Measurements from ENCODE around the gene C1orf56.
A peak's percentile ranks its signal among the peaks of the same experiment; 100 is the strongest.
"Not testable (repeated sequence)": the region's sequence is repeated elsewhere in the genome, so short reads cannot be mapped to it uniquely, and the experiment has no call there.

The C1orf56 gene

DNA sequence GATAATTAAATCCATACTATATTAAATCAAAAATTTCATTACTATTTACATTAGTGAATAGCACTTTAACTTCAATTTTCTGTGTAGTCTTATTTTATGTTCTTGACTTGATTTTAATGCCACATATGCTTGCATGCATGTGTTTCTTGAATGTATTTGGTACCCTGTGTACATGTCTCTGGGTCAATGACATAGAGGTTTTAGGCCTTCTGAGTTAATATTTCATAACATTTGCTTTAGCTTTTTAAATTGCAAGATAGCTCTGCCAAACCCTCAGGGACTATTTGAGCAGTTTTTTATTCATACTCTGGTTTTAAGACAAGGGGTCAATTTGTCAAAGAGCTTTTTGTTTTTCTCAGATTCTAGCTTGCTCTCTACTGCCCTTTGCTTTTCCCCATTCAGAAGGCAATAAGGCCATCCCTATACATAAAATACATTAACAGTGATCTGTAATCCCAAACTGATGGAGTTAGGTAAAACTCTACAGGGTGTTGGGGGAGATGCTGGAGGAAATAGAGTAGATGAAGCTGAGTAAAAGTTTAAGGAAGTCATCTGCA, 17.6 kb downstream of the C1orf56 start:
- no peak for DNase-seq

DNA sequence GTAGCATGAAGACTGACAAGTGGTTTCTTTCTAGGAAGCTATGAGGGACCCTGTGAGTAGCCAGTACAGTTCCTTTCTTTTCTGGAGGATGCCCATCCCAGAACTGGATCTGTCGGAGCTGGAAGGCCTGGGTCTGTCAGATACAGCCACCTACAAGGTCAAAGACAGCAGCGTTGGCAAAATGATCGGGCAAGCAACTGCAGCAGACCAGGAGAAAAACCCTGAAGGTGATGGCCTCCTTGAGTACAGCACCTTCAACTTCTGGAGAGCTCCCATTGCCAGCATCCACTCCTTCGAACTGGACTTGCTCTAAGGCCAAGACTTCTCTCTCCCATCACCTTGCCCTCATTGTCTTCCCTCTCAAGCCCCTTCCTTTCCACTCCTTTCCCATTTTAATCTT, 19.6 kb downstream of the C1orf56 start:
- DNase-seq, result no peak

DNA sequence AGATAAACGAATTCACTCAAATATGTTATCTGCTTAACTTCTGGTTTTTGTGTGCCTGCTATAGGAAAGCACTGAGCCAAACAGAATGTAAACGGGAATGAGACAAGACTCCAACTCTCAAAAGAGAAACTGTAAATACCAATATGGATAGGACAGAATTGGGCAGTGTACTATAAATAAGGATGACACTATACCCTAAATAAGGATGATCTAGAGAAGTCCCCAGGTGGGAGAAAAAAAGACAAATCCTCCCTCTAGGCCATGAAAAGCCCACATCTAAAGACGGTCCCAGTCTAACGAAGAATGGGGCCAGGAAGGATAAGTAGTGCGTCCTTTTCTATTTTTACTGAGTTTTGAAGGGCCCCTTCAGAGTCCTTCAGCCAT, 21.5 kb downstream of the C1orf56 start:
- DNase-seq, result no peak

DNA sequence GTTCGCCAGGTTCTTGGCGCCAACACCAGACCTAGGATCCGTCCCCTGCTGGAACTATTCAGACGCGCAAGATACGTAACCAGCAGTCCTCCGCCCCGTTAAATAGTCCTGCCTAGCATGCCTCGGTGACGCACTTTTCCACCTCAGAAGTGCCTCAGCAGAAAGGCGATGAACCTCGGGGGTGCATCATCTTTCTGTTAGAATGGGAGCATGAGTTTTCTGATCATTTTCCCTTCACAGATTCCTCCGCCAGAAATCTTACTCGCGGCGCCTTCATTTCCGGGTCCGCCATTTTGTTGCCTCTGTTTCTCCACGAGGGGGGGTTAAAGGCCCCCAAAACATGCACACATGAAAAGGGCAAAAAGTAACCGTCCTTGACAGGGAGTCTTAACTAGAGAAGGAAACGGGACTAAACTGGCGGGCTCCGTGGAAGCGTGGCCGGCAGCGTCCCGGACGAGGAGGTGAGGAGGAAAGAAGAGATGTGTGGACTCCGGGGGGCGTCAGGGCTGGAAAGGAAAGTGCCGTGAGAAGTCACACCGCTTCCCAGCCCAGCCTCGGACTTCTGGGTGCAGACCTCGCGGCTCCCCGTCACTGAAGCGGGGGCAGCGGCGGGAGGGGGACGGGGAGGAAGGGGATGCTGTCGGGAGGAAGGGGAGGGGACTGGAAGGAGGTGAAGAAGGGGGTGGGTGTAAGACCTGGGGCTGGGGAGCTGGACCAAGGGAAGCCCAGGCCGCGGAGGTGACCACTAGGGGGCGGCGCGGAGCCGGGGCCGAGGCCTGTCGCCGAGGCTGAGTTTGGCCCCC, 23.1 kb downstream of the C1orf56 start, which contains the start of gene GABPB2:
Gene GABPB2 (plus strand): TSS at position 288 of the 803 bp plus-strand sequence. CDS start 17,429 bp downstream, outside the sequence.
- peak; percentile 66 for DNase-seq

- DNase-seq, result no peak
Measured at GRCh38 chr1:151072224-151072623, 24.7 kb downstream of the C1orf56 start.

DNA sequence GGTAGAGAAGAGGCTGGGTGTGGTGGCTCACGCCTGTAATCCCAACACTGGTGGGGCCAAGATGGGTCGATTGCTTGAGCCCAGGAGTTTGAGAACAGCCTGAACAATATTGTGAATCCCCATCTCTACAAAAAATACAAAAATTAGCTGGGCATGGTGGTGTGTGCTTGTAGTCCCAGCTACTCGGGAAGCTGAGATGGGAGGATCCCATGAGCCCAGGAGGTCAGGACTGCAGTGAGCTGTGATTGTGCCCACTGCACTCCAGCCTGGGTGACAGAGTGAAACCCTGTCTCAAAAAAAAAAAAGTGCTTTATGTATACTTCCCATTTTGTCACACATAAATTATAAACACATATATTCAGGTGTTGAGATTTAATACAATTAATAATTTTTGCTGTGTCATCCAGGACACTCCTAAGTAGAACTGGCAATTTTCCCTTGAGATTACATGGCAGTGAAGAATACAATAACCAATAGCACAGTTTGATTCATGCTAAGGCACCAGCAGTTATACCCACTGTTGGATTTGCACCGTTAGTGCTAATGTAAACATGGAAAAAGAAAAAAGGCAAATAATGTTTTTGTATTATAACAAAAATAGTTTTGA, 38.5 kb downstream of the C1orf56 start:
- DNase-seq, result no peak

DNA sequence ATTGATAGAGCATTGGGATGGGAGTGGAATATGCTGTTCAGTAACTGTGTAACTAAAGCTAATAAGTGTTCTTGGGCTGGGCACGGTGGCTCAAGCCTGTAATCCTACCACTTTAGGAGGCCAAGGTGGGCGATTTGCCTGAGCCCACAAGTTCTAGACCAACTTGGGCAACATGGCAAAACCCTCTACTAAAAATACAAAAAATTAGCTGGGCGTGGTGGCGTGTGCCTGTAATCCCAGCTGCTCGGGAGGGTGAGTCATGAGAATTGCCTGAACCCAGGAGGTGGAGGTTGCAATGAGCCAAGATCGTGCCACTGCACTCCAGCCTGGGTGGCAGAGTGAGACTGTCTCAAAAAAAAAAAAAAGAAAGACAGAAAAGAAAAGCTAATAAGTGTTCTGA, 49.9 kb downstream of the C1orf56 start:
- DNase-seq, result not testable (repeated sequence)

- no peak for DNase-seq
Measured at GRCh38 chr1:151098126-151098525, 50.6 kb downstream of the C1orf56 start.

All from NCI-H524 treated with DMSO at 0.1 percent for 48 hours (cell line).